Amniotic epithelial cell (primary cell): Measurements from ENCODE around the gene GRIK2.

Experiments
- DNase-seq: peaks from one replicate; pipeline ENCODE4 v3.0.0-alpha.2; 2010; ENCODE audit warnings: low read depth

Gene GRIK2

DNA sequence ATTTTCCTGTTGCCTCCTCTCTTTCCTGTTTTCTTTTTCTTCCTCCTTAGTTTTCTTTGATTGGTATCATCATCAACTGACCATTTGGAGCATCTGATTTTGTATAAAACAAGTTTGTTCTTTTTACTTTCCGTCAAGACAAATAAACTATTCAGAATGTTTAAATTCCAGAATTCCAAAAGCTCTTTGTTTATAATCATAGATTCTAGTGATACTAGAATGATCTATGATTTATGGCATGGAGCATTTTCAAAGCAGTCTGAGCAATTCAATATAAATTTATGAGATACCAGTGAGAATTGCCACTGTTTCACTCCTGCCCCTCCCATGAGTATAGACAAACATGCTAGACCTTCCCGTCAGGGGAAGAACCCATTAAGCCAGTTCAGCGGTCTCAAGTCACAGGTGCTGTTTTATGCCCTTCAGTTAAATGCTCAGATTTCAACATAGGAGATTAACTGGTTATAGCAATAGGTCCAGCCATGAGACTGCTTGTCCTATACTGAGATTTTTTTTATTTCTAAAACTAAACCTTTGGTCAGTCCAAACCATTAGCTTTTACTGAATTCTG is 60.7 kb downstream of the GRIK2 start:
- peak; percentile 7 for DNase-seq

DNA sequence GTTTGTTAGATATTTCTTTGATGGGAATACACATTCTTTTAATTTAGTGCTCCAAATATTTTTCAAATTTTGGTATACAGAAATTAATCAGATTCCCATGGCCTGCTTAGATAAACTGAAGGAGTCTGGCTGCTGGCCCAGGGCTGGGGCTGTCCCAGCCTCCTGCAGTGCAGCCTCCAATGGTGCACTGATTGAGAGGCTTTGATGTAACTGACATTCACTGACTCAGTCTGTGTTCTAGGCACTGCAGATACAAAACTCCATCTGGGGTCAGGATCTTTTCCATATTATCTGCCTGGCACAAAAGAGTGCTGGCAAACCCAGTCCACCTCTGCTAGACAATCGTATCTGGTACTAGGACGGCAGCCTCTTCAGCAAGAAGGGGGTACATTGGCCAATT is 64.8 kb downstream of the GRIK2 start:
- peak; percentile 17 for DNase-seq

GRCh38 chr6:101458826-101459225 is 65.3 kb downstream of the GRIK2 start:
- no peak for DNase-seq

DNA sequence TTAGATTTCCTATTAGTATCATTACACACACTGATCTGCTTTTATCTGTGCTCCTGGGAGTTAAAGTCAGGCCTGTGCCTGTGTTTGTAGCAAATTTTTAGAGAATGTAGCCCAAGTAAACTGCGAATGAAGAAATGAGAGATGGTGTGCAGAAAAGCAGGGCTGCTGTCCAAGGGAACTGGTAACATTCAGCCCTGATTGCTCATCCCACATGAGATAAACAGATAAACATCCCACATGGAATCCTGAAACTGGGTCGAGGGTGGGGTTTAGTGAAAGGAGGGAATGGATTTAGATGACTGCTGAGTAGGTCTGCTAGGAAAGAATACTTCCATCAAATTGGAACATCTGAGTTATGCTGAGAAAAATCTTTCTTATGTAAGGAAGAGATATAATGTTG is 69.1 kb downstream of the GRIK2 start:
- DNase-seq: peak; percentile 66

DNA sequence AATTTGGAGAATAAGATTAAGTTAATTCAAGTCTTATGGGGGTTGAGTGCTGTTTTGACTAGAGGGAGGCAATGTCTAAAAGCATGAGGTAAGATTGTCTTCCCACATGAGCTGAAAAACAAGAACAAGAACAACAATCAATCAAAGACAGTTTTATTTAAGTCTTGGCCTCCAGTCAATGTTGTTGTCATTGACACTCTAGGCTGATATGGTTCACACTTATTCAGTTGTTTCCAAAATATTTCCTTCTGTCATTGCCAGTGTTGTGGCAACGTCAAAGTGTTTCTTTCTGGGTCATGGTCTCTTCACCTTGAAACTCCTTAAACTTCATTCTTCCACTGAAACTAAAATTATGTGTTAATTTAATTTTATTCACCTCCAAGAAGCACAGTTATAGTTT is 72.4 kb downstream of the GRIK2 start:
- no peak for DNase-seq

DNA sequence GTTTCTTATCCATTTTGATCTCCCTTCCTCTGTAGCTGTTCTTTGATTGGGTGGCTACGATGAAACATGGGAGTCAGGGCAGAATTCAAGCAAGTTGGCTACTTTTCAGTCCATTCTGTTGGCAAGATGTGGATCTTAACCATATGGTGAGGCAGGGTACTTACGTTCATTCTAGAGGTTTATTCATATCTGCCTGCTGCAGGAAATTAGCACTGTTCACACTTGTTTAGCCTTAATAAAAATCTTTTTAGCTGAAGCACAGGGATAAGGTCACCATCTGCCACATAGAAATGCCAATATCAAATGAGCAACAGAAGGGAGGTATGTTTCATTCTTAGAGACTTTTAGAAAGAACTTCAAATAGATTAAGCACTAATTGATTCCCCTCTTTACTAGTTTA is 83.9 kb downstream of the GRIK2 start:
- DNase-seq: no peak

DNA sequence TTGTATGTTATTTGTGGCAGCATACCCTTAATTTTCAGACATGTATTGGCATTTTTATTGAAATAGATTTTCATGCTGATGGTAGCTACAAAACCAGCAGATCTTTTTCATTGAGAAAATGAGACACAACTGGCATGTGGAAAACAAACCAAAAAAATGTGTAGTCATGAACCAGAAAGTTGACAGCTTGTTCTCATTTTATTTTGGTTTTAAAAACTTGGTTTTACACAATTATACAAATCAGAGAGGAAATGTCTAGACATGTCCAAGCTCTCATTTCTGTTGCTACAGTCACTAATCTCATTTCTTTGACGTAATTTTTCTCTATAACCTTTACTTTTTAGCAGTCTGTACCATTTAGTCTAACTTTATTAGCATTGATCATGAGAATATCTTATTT is 85.4 kb downstream of the GRIK2 start:
- DNase-seq: no peak

DNA sequence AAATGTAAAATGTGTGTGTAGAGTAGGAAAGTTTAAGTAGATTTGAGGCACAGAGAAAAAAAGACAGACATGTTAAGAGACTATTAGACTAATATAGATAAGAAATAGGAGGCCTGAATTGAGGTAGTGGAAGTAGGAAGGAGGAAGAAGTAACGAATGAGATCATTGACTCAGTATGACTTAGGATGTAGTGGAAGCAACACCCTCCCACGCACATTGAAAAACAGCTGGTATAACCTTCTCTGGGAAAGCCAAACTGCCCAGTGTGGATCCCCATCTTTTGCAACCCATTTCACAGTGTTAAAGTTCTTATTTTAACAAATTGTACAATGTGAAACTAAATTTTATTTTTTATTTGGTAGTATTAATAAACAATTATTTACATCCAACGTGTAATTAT is 89.1 kb downstream of the GRIK2 start:
- peak; percentile 0 for DNase-seq

GRCh38 chr6:101484781-101485180 is 91.3 kb downstream of the GRIK2 start:
- no peak for DNase-seq

DNA sequence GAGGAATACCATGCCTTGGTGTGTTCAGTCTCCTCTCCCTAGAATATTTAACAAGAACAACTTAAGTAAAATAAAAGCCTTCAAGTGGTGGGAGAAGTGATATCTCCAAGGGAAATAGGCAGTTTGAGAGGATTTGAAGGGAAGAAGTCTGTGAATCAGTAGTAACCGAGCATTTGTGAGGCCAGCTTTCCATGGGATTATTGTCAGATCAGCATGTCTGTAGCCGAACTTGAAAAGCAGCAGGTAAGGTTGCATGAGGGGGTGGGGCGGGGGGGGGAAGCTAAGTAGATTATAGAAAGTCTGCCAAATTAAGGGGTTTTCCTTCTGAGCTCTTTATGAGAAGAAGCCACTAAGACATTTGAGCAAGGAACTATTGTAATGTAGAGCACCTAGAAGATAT is 92.6 kb downstream of the GRIK2 start:
- no peak for DNase-seq

- DNase-seq: no peak
Observed at GRCh38 chr6:101486726-101487125, 93.2 kb downstream of the GRIK2 start.

DNA sequence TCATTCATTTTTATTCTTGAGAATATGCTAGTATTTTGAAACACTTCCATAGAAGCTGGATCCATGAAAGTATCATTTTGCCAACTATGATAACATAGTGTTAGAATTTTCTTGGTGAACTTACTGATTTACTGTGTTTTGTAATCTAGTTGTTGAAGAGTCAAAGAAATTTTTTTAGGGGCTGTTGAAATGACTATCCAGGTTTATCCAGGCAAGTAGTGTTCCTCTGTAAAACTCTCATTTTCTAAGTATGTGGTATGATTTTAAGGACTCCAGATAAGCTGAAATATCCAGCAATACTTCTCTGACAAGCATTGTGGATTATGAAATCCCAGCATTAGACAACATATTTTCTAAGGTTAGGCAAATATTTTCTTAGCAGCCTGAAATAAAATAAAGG is 95.9 kb downstream of the GRIK2 start:
- DNase-seq: peak; percentile 69

- peak; percentile 3 for DNase-seq
Observed at GRCh38 chr6:101490857-101491256, 97.3 kb downstream of the GRIK2 start.

- DNase-seq: no peak
Observed at GRCh38 chr6:101502818-101503217, 109.3 kb downstream of the GRIK2 start.

- DNase-seq: no peak
Observed at GRCh38 chr6:101509536-101509935, 116.0 kb downstream of the GRIK2 start.

GRCh38 chr6:101513181-101513580 is 119.7 kb downstream of the GRIK2 start:
- no peak for DNase-seq

DNA sequence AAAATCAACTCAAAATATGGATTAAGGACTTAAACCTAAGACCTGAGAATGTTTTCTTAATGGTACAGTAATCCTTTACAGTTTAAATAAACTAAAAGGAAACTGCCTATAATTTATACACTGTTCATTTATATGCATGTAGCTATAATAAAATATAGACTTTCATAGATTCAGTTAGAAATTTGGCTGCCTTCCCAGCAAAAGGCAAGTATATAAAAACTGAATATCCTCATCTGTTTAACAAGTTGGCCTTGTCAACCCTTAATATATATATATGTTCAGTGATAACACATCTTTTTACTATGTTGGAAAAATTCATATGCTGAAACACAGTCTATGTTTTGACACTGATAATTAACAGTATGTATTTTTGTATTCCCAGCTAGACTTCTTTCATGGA is 123.1 kb downstream of the GRIK2 start:
- DNase-seq: no peak

- no peak for DNase-seq
Observed at GRCh38 chr6:101517632-101518031, 124.1 kb downstream of the GRIK2 start.

DNA sequence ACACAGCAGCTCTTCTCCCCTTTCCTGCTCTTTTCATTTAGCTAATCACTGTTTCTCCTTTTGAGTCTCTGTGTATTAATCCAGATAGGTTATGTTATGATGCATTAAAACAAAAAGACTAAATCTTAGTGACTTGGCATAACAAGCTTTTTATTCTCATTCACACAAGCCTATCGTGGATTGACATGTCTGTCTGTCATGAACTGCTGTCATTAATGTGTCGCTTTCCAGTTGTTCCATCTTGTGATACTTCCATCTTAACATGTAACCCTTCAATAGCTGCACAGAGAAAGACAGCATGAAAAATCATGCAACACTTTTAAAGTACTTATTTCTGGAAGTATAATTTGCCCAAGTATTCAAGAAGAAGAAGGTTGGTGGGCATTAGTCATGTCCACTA is 128.7 kb downstream of the GRIK2 start:
- DNase-seq: no peak

- no peak for DNase-seq
Observed at GRCh38 chr6:101527467-101527866, 134.0 kb downstream of the GRIK2 start.

DNA sequence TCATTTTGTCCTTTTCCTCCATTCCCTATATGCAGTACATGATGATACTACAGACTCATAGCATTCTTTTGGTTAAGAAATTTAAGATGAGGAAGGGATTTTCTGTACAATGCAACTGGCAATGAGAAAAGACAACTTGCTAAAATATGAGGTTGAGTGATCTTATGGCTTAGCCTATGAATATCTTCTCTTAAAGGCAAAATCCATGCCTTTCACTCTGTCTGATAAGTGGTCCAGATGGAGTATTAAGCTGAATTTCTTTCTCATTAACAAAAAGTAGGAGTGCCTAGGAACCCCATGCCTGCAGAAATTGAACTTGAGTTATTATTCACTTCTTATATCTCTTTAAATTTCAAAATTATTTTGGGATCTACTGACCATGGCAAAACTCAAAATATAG is 135.3 kb downstream of the GRIK2 start:
- DNase-seq: no peak

- no peak for DNase-seq
Observed at GRCh38 chr6:101531538-101531937, 138.0 kb downstream of the GRIK2 start.

DNA sequence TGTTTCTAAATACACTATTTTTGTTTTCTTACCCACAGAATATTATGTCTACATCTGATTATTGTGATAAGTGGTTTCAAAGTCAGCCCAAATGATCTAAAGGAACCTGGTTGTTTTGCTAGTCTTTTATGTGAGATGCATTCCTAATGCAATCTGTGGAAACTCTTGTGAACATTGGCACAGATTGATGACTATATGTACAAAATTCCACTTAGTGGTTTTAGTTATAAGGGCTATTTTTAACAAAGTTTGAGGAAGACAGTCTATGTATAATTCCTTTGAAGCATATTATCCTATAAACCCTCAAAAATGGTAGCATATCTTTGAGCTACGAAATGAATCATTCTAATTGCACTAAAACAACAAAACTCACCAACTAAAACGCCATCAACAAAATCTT is 140.9 kb downstream of the GRIK2 start:
- peak; percentile 80 for DNase-seq

DNA sequence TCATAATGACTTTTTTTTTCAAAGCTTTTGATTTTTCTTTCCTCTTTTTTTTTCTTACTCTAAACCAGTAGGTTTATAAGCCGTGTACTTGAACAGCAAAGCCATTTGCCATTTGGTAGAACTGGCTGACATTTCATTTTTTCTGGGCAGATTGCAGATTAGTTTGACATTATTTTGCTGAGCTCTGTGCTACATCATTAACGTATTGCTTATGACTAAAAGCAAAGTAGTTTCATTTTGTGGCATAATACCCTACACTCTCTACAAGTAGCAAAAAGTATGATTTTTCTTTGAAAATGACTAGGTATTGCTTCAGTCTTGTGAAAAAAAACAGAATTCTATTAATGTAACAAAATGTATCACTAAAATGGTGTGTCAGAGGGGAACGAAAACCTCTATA is 141.3 kb downstream of the GRIK2 start:
- peak; percentile 59 for DNase-seq

GRCh38 chr6:101537753-101538316 is 144.3 kb downstream of the GRIK2 start:
- peak; percentile 9 for DNase-seq
